GM18870 (cell line): ENCODE data around the gene NF2.
"Not testable (repeated sequence)": the region's sequence is repeated elsewhere in the genome, so short reads cannot be mapped to it uniquely, and the experiment has no call there.

Experiments
- ATAC-seq: cut with Tn5 transposase; IDR thresholded peaks from one replicate; pipeline ENCODE4 v1.9.1; 2021; ENCODE audit warnings: moderate library complexity; ENCODE audit not compliant: unreplicated experiment

The NF2 gene

DNA sequence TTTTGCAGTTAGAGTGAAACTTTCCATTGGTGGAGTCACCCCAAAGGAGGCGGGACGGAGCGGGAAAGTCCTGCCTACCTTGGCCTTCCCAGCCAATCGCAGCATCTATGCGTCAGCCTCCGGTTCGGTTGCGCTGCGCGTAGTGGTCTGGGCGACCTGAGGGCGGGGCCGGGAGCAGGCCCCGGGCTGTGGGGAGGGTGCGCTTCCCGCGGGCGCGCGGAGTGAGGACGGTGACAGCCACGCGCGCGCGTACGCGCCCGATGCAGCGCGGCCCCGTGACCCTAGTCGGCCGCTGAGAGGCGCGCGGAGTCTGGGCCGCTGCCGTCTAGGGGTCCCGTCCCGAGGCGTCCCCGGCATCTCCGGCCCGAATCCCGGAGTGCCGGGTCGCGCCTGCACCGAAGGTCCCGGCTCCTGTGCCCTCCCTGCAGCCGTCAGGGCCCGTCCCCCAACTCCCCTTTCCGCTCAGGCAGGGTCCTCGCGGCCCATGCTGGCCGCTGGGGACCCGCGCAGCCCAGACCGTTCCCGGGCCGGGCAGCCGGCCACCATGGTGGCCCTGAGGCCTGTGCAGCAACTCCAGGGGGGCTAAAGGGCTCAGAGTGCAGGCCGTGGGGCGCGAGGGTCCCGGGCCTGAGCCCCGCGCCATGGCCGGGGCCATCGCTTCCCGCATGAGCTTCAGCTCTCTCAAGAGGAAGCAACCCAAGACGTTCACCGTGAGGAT lies at the start of gene NF2:
TSS of gene NF2 (plus strand) at position 276 of the 718 bp plus-strand sequence. CDS start at position 642, 366 bp downstream.
- ATAC-seq, result peak; percentile 92

DNA sequence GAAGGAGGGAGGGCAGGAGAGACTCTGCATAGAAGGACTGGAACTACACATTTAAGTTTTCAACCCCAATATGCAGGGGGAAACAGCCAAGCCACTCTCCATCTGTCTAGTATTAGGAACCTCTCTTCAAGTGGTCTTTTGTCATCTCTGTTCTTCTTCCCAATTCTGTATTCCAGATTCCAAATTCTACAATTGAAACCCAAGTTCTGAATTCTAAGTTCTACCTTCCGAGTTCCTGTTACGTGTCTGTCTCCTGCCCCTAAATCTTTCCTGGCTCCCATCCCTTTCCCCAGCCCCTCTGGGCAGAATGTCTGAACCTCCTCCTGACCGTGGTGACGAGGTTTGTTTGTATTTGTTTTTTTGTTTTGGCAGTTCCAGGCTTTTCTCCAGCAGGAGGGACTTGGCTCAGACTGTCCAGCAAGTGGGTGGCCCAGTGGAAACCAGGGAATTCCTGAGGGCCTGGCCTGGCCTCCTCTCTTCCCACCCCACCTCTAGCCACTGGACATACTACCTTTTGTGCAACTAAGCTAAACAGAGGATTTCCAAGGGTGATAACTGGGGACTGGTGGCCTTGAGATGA lies 48.3 kb upstream of the NF2 start:
- ATAC-seq, result no peak

DNA sequence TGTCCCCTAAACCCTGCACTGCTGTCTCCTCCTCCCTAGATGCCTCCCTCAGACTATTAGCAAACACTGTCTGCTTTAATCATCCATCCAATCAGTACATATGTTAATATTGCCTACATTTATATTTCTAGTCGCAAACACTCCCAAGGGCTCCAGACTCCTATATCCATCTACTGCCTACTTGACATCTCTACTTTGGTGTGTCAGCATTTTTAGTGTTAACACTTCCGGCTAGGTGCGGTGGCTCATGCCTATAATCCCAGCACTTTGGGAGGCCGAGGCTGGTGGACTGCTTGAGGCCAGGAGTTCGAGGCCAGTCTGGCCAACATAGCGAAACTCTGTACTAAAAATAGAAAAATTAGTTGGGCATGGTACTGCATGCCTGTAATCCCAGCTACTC lies 44.4 kb upstream of the NF2 start:
- ATAC-seq, result no peak

GRCh38 chr22:29559853-29560252 lies 43.6 kb upstream of the NF2 start:
- ATAC-seq, result no peak

- no peak for ATAC-seq
These were observed 39.6 kb upstream of the NF2 start for GRCh38 chr22:29563652-29564460.

GRCh38 chr22:29566513-29566912 lies 36.9 kb upstream of the NF2 start:
- ATAC-seq, result not testable (repeated sequence)

GRCh38 chr22:29567338-29567737 lies 36.1 kb upstream of the NF2 start:
- no peak for ATAC-seq

DNA sequence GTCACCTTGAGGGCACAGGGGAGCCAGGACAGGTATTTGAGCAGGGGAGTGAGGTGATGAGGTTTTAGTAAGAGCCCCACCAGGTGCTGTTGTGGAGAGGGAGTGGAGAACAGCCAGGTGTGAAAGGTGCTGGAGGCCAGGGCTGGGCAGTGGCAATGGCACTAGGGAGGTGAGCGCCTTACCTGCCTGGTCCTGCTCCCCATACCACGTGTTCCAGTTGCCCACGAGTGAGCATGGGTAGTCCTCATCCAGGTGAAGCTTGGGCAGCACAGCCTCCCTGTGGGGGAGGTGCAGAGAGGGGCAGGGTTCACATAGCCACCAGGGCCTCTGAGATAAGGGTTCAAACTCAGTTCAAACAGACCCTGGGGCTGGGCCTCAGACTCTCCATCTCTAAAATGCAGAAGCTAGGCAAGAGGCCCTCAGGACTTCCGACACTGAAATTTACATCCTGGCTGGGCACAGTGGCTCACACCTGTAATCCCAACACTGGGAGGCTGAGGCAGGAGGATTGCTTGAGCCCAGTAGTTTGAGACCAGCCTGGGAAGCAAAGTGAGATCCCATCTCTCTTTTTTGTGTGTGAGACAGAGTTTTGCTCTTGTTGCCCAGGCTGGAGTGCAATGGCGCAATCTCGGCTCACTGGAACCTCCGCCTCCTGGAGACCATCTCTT lies 34.3 kb upstream of the NF2 start:
- no peak for ATAC-seq

GRCh38 chr22:29570456-29570855 lies 33.0 kb upstream of the NF2 start:
- no peak for ATAC-seq

GRCh38 chr22:29570912-29571549 lies 32.4 kb upstream of the NF2 start:
- no peak for ATAC-seq

DNA sequence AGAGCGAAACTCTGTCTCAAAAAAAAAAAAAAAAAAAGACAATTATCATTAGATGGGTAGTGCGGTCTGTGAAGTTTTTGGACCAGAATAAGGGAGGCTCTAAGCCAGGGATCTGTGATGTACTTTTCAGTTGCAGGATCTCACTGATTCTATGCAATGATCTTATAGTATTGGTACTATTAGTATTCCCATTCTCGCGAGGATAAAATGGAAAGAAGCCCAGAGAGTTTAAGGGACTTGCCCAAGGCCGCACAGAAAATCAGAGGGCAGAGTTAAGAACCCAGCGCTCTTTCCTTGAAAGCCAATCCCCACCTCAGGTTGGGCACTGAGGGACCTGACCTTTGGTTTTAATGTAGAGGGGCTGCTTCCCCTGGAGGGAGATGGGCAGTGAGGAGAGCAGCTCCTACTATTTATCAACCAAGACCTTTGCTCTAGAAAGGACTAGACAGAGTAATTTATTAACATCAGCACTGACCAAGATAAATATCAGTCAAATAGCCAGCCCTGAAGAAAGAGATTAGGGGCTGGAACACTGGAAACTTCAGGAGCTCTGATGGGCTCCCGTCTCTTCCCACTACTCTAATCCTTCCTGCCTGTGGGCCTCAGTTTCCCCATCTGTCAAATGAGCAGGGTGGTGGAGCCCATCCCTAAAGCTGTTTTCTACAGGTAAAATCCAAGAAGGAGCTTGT lies 28.5 kb upstream of the NF2 start:
- no peak for ATAC-seq

- ATAC-seq, result no peak
These were observed 24.8 kb upstream of the NF2 start for GRCh38 chr22:29578462-29579200.

- ATAC-seq, result no peak
These were observed 23.1 kb upstream of the NF2 start for GRCh38 chr22:29580200-29580810.

DNA sequence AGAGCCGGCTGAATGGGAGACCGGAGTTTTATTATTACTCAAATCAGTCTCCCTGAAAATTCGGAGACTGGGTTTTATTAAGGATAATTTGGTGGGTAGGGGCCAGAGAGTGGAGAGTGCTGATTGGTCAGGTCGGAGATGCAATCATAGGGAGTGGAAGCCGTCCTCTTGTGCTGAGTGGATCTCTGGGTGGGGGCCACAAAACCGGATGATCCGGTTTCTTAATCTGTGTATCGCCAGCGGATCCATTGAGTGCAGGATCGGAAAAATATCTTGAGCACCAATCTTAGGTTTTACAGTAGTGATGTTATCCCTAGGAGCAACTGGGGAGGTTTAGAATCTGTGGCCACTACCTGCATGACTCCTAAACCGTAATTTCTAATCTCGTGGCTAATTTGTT lies 21.6 kb upstream of the NF2 start:
- no peak for ATAC-seq

DNA sequence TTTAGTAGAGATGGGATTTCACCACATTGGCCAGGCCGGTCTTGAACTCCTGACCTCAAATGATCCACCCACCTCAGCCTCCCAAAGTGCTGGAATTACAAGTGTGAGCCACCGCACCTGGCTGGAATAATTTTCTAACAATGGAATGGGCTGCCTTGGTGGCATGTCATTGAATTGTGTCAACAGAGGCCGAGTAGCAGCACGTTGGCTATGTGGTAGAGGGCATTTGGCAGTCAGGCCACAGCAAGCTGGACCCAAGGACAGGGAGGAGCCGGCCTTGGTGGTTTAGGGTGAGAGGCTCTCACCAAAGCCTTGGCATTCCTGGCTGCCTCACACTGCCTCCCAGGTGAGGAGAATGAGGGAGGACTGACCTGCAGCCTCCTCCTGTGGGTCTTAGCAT lies 18.5 kb upstream of the NF2 start:
- ATAC-seq, result no peak

GRCh38 chr22:29586193-29586705 lies 17.2 kb upstream of the NF2 start:
- not testable (repeated sequence) for ATAC-seq

DNA sequence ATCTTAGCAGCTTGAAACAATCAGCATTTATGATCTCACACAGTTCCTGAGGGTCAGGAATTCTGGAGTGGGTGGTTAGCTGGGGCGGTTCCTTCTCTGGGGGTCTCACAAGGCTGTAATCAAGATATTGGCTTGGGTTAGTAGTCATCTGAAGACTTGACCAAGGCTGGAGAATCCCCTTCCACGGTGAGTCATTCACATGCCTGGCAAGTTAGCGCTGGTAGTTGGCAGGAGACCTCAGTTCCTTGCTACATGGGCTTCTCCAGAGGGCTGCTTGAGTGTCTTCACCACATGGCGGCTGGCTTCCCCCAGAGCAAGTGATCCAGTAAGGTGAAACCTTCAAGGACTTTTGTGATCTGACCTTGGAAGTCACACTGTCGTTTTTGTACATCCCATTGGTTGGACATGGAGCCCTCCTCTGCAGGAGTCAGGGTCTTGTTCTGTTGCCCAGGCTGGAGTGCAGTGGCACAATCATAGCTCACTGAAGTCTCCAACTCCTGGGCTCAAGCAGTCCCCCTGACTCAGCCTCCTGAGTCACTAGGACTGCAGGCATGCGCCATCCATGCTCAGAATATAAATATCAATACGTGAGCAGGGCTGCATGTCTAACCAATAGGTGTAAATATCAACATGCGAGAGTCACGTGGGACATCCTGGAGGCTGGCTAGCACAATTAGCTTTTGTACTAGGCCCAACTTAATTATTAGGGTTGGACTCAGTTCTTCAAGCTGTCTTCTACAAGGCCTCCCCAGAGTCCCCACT lies 15.3 kb upstream of the NF2 start:
- no peak for ATAC-seq

DNA sequence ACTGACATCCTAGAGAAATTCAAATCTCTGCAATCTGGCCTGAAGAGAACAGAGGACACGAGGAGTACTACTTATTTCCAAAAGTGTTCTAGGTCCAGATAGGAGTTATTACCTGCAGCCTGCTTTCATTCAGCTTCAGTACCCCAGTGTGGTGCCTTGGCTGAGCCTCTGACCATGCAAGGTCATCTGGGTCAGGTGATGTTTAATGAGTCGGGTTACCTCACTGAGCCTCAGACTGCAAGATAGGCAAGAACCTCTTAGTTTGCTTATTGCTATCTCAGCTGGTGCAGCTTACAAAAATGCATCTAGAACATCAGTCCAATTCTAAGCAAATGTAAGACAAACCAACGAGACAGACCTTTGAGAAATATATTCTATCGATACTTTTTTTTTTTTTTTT lies 9.5 kb upstream of the NF2 start:
- no peak for ATAC-seq
